Measurements from ENCODE around the gene ACKR2. TPM values are rescaled to one million over a fixed set of nuclear protein-coding genes. Genes with fewer than 3 reads are reported as not detected.

Gene ACKR2, protein sequence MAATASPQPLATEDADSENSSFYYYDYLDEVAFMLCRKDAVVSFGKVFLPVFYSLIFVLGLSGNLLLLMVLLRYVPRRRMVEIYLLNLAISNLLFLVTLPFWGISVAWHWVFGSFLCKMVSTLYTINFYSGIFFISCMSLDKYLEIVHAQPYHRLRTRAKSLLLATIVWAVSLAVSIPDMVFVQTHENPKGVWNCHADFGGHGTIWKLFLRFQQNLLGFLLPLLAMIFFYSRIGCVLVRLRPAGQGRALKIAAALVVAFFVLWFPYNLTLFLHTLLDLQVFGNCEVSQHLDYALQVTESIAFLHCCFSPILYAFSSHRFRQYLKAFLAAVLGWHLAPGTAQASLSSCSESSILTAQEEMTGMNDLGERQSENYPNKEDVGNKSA
- total RNA-seq (not detected in 2 replicates), polyA plus RNA-seq (0.01 TPM in 1 of 2 replicates, not detected in the other), polyA minus RNA-seq (not detected in 2 replicates), Bru-seq, nascent RNA (percentile 15 among the genes with signal in this experiment), BruChase-seq, experiment 1, labeled RNA remaining after a 6-hour chase (not detected), BruChase-seq, experiment 2, labeled RNA remaining after a 2-hour chase (not detected)
- not detected in 2 replicates for polyA plus RNA-seq (2011; cell fraction: cytosol; rRNA removed)
- polyA plus RNA-seq (2011; cell fraction: nucleus; rRNA removed), result not detected in 2 replicates
- not detected in 2 replicates for polyA plus RNA-seq (2012)
- polyA minus RNA-seq (2011; cell fraction: cytosol; rRNA and poly(A)+ RNA removed), result not detected
- polyA minus RNA-seq (2011; cell fraction: nucleus; rRNA and poly(A)+ RNA removed), result not detected in 2 replicates
- long read RNA-seq, result 0 reads

DNA sequence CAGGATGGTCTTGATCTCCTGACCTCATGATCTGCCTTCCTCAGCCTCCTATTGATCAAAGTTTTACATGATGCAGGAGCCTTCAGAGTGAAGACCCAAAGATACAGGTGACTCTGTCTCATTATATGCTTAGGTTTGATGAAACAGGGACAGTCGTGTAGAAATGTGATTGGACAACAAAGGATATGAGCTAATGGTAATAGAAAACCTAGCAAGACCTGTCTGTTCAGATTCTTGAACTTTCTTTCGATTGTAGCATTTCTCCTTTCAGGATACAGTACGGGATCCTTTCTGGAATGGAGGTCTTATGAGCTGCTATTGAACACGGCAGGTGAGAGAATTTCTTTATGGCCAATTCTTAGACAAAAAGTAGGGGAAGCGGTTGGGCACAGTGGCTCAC, at the start of gene ACKR2:
Gene ACKR2 (plus strand): TSS at position 244 of the 400 bp plus-strand sequence. CDS start 55,058 bp downstream, outside the sequence.
- intact Hi-C loops (cut with micrococcal nuclease) (no loop called here), dilution Hi-C loops (cut with MboI; ENCODE audit: extremely low pct_ligation_motif_present, low sequenced_read_pairs) (no loop called here)
- no peak for DNase-seq (ENCODE audit: low read depth, low spot score)
- H3K4me3 ChIP-seq (replicated peaks in 1 of 3; ENCODE audit: insufficient read depth in 1 of 3, low read depth in 1 of 3, low read length in 3 of 3), result no peak within 1 kb of the TSS
- FAIRE-seq, result no peak
- no peaks in the 10 kb centered on the region for H3K36me3 ChIP-seq (ENCODE audit: control insufficient read depth in 2 of 2, extremely low read depth in 1 of 2, insufficient read depth in 2 of 2, low read length in 2 of 2)
- no peaks in the 10 kb centered on the region for H3K9me1 ChIP-seq (replicated peaks; ENCODE audit: control insufficient read depth, extremely low read depth, insufficient read depth, low read length)
- H3K27ac ChIP-seq (ENCODE audit: insufficient read depth, low read depth, low read length), result no peak within 1 kb of the TSS
- BruUV-seq (replicated peaks), result no TSS peak
- no peaks in the 10 kb centered on the region for H4K20me1 ChIP-seq (replicated peaks; ENCODE audit: control insufficient read depth, extremely low read depth, insufficient read depth, low read length)
- CTCF ChIA-PET, result interaction anchor here (1.3 kb wide), 1 partner anchor 9 kb away, joined by 3 read pairs; no protein-coding TSS in a partner anchor
- POLR2A ChIA-PET, result no interaction called here
- no peaks in the 10 kb centered on the region for H3K4me1 ChIP-seq (ENCODE audit: control insufficient read depth, extremely low read depth, insufficient read depth, low read length)
- no peaks in the 10 kb centered on the region for H3K9me3 ChIP-seq (replicated peaks; ENCODE audit: control insufficient read depth, insufficient read depth, low read length)
- TF ChIP-seq EZH2 (IDR thresholded peaks at IDR 0.05; ENCODE audit: borderline replicate concordance, low read depth, low read length, severe bottlenecking) (no peak), FOS (IDR thresholded peaks at IDR 0.05; ENCODE audit: borderline replicate concordance, insufficient read depth, low read length) (no peak), POLR2AphosphoS5 (IDR thresholded peaks at IDR 0.05; ENCODE audit: insufficient read depth, low read depth, low read length) (no peak), GATA2 (IDR thresholded peaks at IDR 0.05; ENCODE audit: insufficient read depth, insufficient read length, low read depth, low read length) (no peak), MYC (IDR thresholded peaks at IDR 0.05; ENCODE audit: low read depth, low read length) (no peak), JUN (IDR thresholded peaks at IDR 0.05; ENCODE audit: borderline replicate concordance, insufficient read depth, insufficient read length, low read depth) (no peak), POLR2A (IDR thresholded peaks at IDR 0.05; ENCODE audit: low read depth, low read length) (no peak)
- TF ChIP-seq, protein P1, sequence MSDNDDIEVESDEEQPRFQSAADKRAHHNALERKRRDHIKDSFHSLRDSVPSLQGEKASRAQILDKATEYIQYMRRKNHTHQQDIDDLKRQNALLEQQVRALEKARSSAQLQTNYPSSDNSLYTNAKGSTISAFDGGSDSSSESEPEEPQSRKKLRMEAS (IDR thresholded peaks at IDR 0.05; ENCODE audit: insufficient read depth, insufficient read length), result no peak
- TF ChIP-seq, protein P2, sequence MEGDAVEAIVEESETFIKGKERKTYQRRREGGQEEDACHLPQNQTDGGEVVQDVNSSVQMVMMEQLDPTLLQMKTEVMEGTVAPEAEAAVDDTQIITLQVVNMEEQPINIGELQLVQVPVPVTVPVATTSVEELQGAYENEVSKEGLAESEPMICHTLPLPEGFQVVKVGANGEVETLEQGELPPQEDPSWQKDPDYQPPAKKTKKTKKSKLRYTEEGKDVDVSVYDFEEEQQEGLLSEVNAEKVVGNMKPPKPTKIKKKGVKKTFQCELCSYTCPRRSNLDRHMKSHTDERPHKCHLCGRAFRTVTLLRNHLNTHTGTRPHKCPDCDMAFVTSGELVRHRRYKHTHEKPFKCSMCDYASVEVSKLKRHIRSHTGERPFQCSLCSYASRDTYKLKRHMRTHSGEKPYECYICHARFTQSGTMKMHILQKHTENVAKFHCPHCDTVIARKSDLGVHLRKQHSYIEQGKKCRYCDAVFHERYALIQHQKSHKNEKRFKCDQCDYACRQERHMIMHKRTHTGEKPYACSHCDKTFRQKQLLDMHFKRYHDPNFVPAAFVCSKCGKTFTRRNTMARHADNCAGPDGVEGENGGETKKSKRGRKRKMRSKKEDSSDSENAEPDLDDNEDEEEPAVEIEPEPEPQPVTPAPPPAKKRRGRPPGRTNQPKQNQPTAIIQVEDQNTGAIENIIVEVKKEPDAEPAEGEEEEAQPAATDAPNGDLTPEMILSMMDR (IDR thresholded peaks at IDR 0.05; ENCODE audit: extremely low read depth in 1 of 2, insufficient read depth in 1 of 2, low read depth in 1 of 2, low read length in 2 of 2), result no peak
- no peak within 1 kb of the TSS for H2AFZ ChIP-seq (ENCODE audit: low read depth, low read length)
- peaks cover 3 to 13% of the 10 kb centered on the region in 2 experiments for H3K27me3 ChIP-seq (ENCODE audit: control insufficient read depth in 2 of 2, insufficient read depth in 2 of 2, low read length in 2 of 2)
- no peak within 1 kb of the TSS for H3K9ac ChIP-seq (replicated peaks; ENCODE audit: extremely low read depth, insufficient read depth, low read length)
- no peak within 1 kb of the TSS for H3K4me2 ChIP-seq (ENCODE audit: insufficient read depth, low read length)
- H3K79me2 ChIP-seq (ENCODE audit: control insufficient read depth, insufficient read depth, low read length), result no peaks in the 10 kb centered on the region

Data from endothelial cell of umbilical vein (primary cell).